A549 (cell line): ENCODE results near the gene NDUFS1.

Experiments used
- CTCF ChIP-seq: fragments of >200 bp; sonication (Bioruptor Twin); formaldehyde crosslinking; IDR thresholded peaks from 3 replicates; pipeline ENCODE4 v1.5.1; 2016
- ELK1 ChIP-seq: fragments of 150-350 bp; IDR thresholded peaks from 2 replicates; pipeline ENCODE4 v1.6.1; 2014; ENCODE audit warnings: low read depth, mild to moderate bottlenecking, low read length
- PHF8 ChIP-seq: fragments of 200-600 bp; sonication (generic); IDR thresholded peaks from 2 replicates; pipeline ENCODE4 v1.6.1; 2016; ENCODE audit warnings: low read depth, mild to moderate bottlenecking, antibody characterized with exemption, moderate library complexity, borderline replicate concordance
- REST ChIP-seq: fragments of 200-600 bp; sonication (generic); IDR thresholded peaks from 2 replicates; pipeline ENCODE4 v1.6.1; 2016; ENCODE audit warnings: antibody characterized with exemption, mild to moderate bottlenecking, moderate library complexity

GRCh38 chr2:206105541-206105940, 53.7 kb downstream of the NDUFS1 start:
- no peak for TF ChIP-seq REST
- TF ChIP-seq CTCF = no peak
- no peak for TF ChIP-seq ELK1
- TF ChIP-seq PHF8 = no peak
